Activated T-cell treated with anti-CD3 and anti-CD28 coated beads, Interleukin-2, amount 50 U/mL, for 24 hours (primary cell): ENCODE results near the gene RAB35.
A peak's percentile ranks its signal among the peaks of the same experiment; 100 is the strongest.

Experiments used
- DNase-seq: peaks from one replicate; pipeline ENCODE4 v3.0.0-alpha.2; 2020
- H3K27ac Mint-ChIP-seq: 2 replicates; pipeline ENCODE4 v1.8.0; 2020; ENCODE audit warnings: mild to moderate bottlenecking, mixed read lengths
- H3K27me3 Mint-ChIP-seq: 2 replicates; pipeline ENCODE4 v1.8.0; 2020; ENCODE audit warnings: mixed read lengths
- H3K36me3 Mint-ChIP-seq: 2 replicates; pipeline ENCODE4 v1.8.0; 2020; ENCODE audit warnings: low read depth, mixed read lengths
- H3K4me1 Mint-ChIP-seq: 2 replicates; pipeline ENCODE4 v1.8.0; 2020; ENCODE audit warnings: low read depth, mixed read lengths
- H3K4me3 Mint-ChIP-seq: 2 replicates; pipeline ENCODE4 v1.8.0; 2020; ENCODE audit warnings: mild to moderate bottlenecking, moderate library complexity, mixed read lengths
- H3K9me3 Mint-ChIP-seq: 2 replicates; pipeline ENCODE4 v1.8.0; 2020; ENCODE audit warnings: mixed read lengths

The RAB35 gene

GRCh38 chr12:120121766-120122293 is 5.3 kb upstream of the RAB35 start:
- H3K4me1 Mint-ChIP-seq = peaks cover 85% of the 10 kb centered on the region
- H3K27ac Mint-ChIP-seq = peak overlapping the region; percentile 94
- no peaks in the 10 kb centered on the region for H3K27me3 Mint-ChIP-seq
- DNase-seq = peak; percentile 48
- no peaks in the 10 kb centered on the region for H3K9me3 Mint-ChIP-seq
- peak overlapping the region; percentile 15 for H3K4me3 Mint-ChIP-seq
- H3K36me3 Mint-ChIP-seq = peaks cover 42% of the 10 kb centered on the region

GRCh38 chr12:120121343-120121742 is 4.8 kb upstream of the RAB35 start:
- Mint-ChIP-seq H3K4me3 (peak overlapping the region; percentile 9), H3K4me1 (peaks cover 80% of the 10 kb centered on the region)
- no peak for DNase-seq

GRCh38 chr12:120119271-120119973 is 2.9 kb upstream of the RAB35 start:
- Mint-ChIP-seq H3K36me3 (peaks cover 38% of the 10 kb centered on the region), H3K4me1 (peaks cover 80% of the 10 kb centered on the region), H3K4me3 (peak overlapping the region; percentile 90), H3K27me3 (no peaks in the 10 kb centered on the region), H3K27ac (peak overlapping the region; percentile 94), H3K9me3 (no peaks in the 10 kb centered on the region)
- DNase-seq = no peak

More at GRCh38 chr12:120121343-120121742, 4.8 kb upstream of the RAB35 start:
- H3K9me3 Mint-ChIP-seq = no peaks in the 10 kb centered on the region
- H3K27me3 Mint-ChIP-seq = no peaks in the 10 kb centered on the region
- peak overlapping the region; percentile 94 for H3K27ac Mint-ChIP-seq
- H3K36me3 Mint-ChIP-seq = peaks cover 37% of the 10 kb centered on the region

- no peak for DNase-seq
- Mint-ChIP-seq H3K4me1 (peaks cover 80% of the 10 kb centered on the region), H3K4me3 (peak overlapping the region; percentile 90), H3K36me3 (peaks cover 47% of the 10 kb centered on the region), H3K27me3 (no peaks in the 10 kb centered on the region), H3K27ac (peak overlapping the region; percentile 94), H3K9me3 (no peaks in the 10 kb centered on the region)
Measured at GRCh38 chr12:120118321-120119061, 1.9 kb upstream of the RAB35 start.

- no peaks in the 10 kb centered on the region for H3K9me3 Mint-ChIP-seq
- no peak for DNase-seq
- H3K4me3 Mint-ChIP-seq = peak overlapping the region; percentile 90
- peak overlapping the region; percentile 94 for H3K27ac Mint-ChIP-seq
- H3K4me1 Mint-ChIP-seq = peaks cover 78% of the 10 kb centered on the region
- H3K36me3 Mint-ChIP-seq = peaks cover 52% of the 10 kb centered on the region
- H3K27me3 Mint-ChIP-seq = no peaks in the 10 kb centered on the region
Measured at GRCh38 chr12:120117961-120118320, 1.4 kb upstream of the RAB35 start.

- peak; percentile 99 for DNase-seq
- Mint-ChIP-seq H3K36me3 (peaks cover 60% of the 10 kb centered on the region), H3K27me3 (no peaks in the 10 kb centered on the region), H3K4me1 (peaks cover 81% of the 10 kb centered on the region), H3K9me3 (no peaks in the 10 kb centered on the region), H3K27ac (peak overlapping the region; percentile 94), H3K4me3 (peak overlapping the region; percentile 90)
Measured at GRCh38 chr12:120116792-120117651, 469 bp upstream of the RAB35 start.

- H3K27me3 Mint-ChIP-seq = no peaks in the 10 kb centered on the region
- H3K27ac Mint-ChIP-seq = peak overlapping the region; percentile 98
- H3K36me3 Mint-ChIP-seq = peaks cover 68% of the 10 kb centered on the region
- peaks cover 80% of the 10 kb centered on the region for H3K4me1 Mint-ChIP-seq
- no peaks in the 10 kb centered on the region for H3K9me3 Mint-ChIP-seq
- H3K4me3 Mint-ChIP-seq = peak overlapping the region; percentile 99
- DNase-seq = no peak
Measured at GRCh38 chr12:120115692-120116440, 687 bp downstream of the RAB35 start.

GRCh38 chr12:120115066-120115465 is 1.5 kb downstream of the RAB35 start:
- Mint-ChIP-seq H3K9me3 (no peaks in the 10 kb centered on the region), H3K27ac (peak overlapping the region; percentile 98), H3K4me3 (peak overlapping the region; percentile 99), H3K4me1 (peaks cover 80% of the 10 kb centered on the region), H3K27me3 (no peaks in the 10 kb centered on the region), H3K36me3 (peaks cover 75% of the 10 kb centered on the region)
- DNase-seq = no peak

- H3K36me3 Mint-ChIP-seq = peaks cover 86% of the 10 kb centered on the region
- H3K4me1 Mint-ChIP-seq = peaks cover 74% of the 10 kb centered on the region
- no peaks in the 10 kb centered on the region for H3K9me3 Mint-ChIP-seq
- peak; percentile 68 for DNase-seq
- H3K27me3 Mint-ChIP-seq = no peaks in the 10 kb centered on the region
- H3K4me3 Mint-ChIP-seq = peak overlapping the region; percentile 68
- H3K27ac Mint-ChIP-seq = peak overlapping the region; percentile 92
Measured at GRCh38 chr12:120110550-120111501, 5.7 kb downstream of the RAB35 start.

GRCh38 chr12:120109570-120110267 is 6.8 kb downstream of the RAB35 start:
- no peaks in the 10 kb centered on the region for H3K27me3 Mint-ChIP-seq
- H3K27ac Mint-ChIP-seq = peak overlapping the region; percentile 79
- H3K4me3 Mint-ChIP-seq = no peak overlapping the region
- peaks cover 66% of the 10 kb centered on the region for H3K4me1 Mint-ChIP-seq
- no peak for DNase-seq
- peaks cover 85% of the 10 kb centered on the region for H3K36me3 Mint-ChIP-seq
- no peaks in the 10 kb centered on the region for H3K9me3 Mint-ChIP-seq

GRCh38 chr12:120106151-120106550 is 10.4 kb downstream of the RAB35 start:
- no peak for DNase-seq
- Mint-ChIP-seq H3K4me1 (peaks cover 56% of the 10 kb centered on the region), H3K9me3 (no peaks in the 10 kb centered on the region), H3K27me3 (no peaks in the 10 kb centered on the region), H3K4me3 (no peak overlapping the region), H3K36me3 (peaks cover 87% of the 10 kb centered on the region), H3K27ac (peak overlapping the region; percentile 18)

- peak overlapping the region; percentile 68 for H3K27ac Mint-ChIP-seq
- H3K36me3 Mint-ChIP-seq = peaks cover 94% of the 10 kb centered on the region
- peaks cover 41% of the 10 kb centered on the region for H3K4me1 Mint-ChIP-seq
- no peaks in the 10 kb centered on the region for H3K9me3 Mint-ChIP-seq
- H3K4me3 Mint-ChIP-seq = no peak overlapping the region
- H3K27me3 Mint-ChIP-seq = no peaks in the 10 kb centered on the region
- DNase-seq = no peak
Measured at GRCh38 chr12:120103371-120103770, 13.2 kb downstream of the RAB35 start.

- peaks cover 37% of the 10 kb centered on the region for H3K4me1 Mint-ChIP-seq
- no peak overlapping the region for H3K4me3 Mint-ChIP-seq
- DNase-seq = no peak
- H3K27ac Mint-ChIP-seq = peak overlapping the region; percentile 33
- no peaks in the 10 kb centered on the region for H3K9me3 Mint-ChIP-seq
- H3K27me3 Mint-ChIP-seq = no peaks in the 10 kb centered on the region
- H3K36me3 Mint-ChIP-seq = peaks cover 94% of the 10 kb centered on the region
Measured at GRCh38 chr12:120103044-120103338, 13.6 kb downstream of the RAB35 start.
